Common myeloid progenitor, CD34-positive (primary cell): ENCODE measurements around the gene PSENEN. TPM values are rescaled to one million over a fixed set of nuclear protein-coding genes. Genes with fewer than 3 reads are reported as not detected.

ENCODE experiments used
- CTCF ChIA-PET: fragments of 350-600 bp; sonication (Branson Sonifier 250); formaldehyde crosslinking; loops from one replicate; lab custom pipeline; 2021; ENCODE audit warnings: antibody characterized with exemption; lab: Charles Lee
- POLR2A ChIA-PET: fragments of 350-600 bp; sonication (Branson Sonifier 250); formaldehyde crosslinking; loops from one replicate; lab custom pipeline; 2021; ENCODE audit warnings: antibody characterized with exemption; lab: Charles Lee
- DNase-seq, 3 donors: peaks; one replicate each; pipeline versions ENCODE4 v3.0.0 to v3.0.0-alpha.2; 2013
- H3K27ac ChIP-seq, 2 experiments: 1 replicate in 1 of 2; 2 replicates in 1 of 2; pipeline ENCODE4 v1.7.0; 2013; ENCODE audit warnings: inconsistent platforms in 2 of 2, low read length in 2 of 2, mild to moderate bottlenecking in 2 of 2, low read depth in 1 of 2, moderate library complexity in 1 of 2; ENCODE audit not compliant: severe bottlenecking in 2 of 2, insufficient read depth in 1 of 2, poor library complexity in 1 of 2
- H3K27me3 ChIP-seq, 5 experiments: replicated peaks in 2 of 5; 1 replicate in 3 of 5; 2 replicates in 2 of 5; pipeline versions ENCODE4 v1.6.1 to v1.7.0; 2013; ENCODE audit warnings: low read length in 4 of 5, mild to moderate bottlenecking in 2 of 5, moderate library complexity in 2 of 5, inconsistent platforms in 1 of 5; ENCODE audit not compliant: insufficient read depth in 5 of 5, control insufficient read depth in 4 of 5
- H3K36me3 ChIP-seq, 4 experiments: 1 replicate in 2 of 4; 2 replicates in 2 of 4; pipeline versions ENCODE4 v1.6.1 to v1.7.0; 2013; ENCODE audit warnings: low read length in 3 of 4, control low read depth in 1 of 4, mild to moderate bottlenecking in 1 of 4; ENCODE audit not compliant: control insufficient read depth in 4 of 4, insufficient read depth in 4 of 4
- H3K4me1 ChIP-seq, 4 experiments: 1 replicate in 3 of 4; 2 replicates in 1 of 4; pipeline versions ENCODE4 v1.6.1 to v1.7.1; 2013; ENCODE audit warnings: low read length in 3 of 4, mild to moderate bottlenecking in 3 of 4, control low read depth in 1 of 4, inconsistent platforms in 1 of 4, moderate library complexity in 1 of 4; ENCODE audit not compliant: control insufficient read depth in 4 of 4, insufficient read depth in 4 of 4; ENCODE audit errors: control extremely low read depth in 1 of 4
- H3K4me3 ChIP-seq, 7 experiments: 1 replicate in 4 of 7; 2 replicates in 3 of 7; pipeline versions ENCODE4 v1.5.1 to v1.7.0; 2013; ENCODE audit warnings: mild to moderate bottlenecking in 7 of 7, low read length in 6 of 7, moderate library complexity in 6 of 7, inconsistent platforms in 2 of 7, low read depth in 2 of 7, control low read depth in 1 of 7; ENCODE audit not compliant: insufficient read depth in 4 of 7, control insufficient read depth in 1 of 7; ENCODE audit errors: extremely low read depth in 1 of 7
- H3K9me3 ChIP-seq, 5 experiments: 1 replicate in 4 of 5; 2 replicates in 1 of 5; pipeline versions ENCODE4 v1.6.1 to v1.7.1; 2013; ENCODE audit warnings: low read length in 4 of 5, mild to moderate bottlenecking in 2 of 5, inconsistent platforms in 1 of 5, low read depth in 1 of 5, moderate library complexity in 1 of 5; ENCODE audit not compliant: control insufficient read depth in 4 of 5, insufficient read depth in 2 of 5; ENCODE audit errors: control extremely low read depth in 1 of 5
- WGBS: methylation state at CpG from one replicate; pipeline ENCODE4 v1.1.5; 2013; ENCODE audit not compliant: insufficient coverage; 5-methylcytosine and 5-hydroxymethylcytosine counted together
- polyA plus RNA-seq: library from polyadenylated mRNA; unstranded; fragments of 120-200 nt; gene quantifications from one replicate; pipeline ENCODE4 v1.2.1, GENCODE V29; 2013

PSENEN gene, protein sequence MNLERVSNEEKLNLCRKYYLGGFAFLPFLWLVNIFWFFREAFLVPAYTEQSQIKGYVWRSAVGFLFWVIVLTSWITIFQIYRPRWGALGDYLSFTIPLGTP
- polyA plus RNA-seq: 47.4 TPM

DNA sequence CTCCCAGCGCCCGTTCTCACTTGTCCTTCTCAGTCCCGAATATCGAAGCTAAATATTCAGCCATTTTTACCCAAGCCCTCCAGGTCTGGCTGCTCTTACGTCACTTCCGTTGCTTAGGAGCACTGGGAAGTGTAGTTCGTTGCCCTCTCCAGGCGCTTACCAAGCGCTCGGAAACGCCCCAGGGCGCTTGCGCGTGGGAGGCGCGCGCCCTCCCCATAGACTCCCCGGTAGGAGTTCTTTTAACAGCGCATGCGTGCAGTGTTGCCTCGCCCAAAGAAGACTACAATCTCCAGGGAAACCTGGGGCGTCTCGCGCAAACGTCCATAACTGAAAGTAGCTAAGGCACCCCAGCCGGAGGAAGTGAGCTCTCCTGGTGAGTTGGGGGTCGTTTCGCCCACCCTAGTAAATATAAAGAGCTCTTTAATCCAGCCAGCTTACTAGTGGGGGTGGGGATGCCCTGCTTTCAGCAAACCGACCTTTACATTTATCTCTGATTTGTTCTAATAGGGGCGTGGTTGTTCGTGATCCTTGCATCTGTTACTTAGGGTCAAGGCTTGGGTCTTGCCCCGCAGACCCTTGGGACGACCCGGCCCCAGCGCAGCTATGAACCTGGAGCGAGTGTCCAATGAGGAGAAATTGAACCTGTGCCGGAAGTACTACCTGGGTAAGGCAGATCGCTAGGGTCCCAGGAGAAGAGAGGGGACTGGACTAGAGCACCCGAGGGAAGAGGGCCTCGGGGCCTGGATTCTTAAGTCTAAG is at the start of gene PSENEN, which contains the start of gene U2AF1L4:
PSENEN (plus strand) TSS at position 324 of the 759 bp plus-strand sequence; CDS start at position 604, 280 bp downstream.
U2AF1L4 (minus strand) TSS at position 91 of the 759 bp plus-strand sequence; CDS start at position 64, 27 bp downstream.
- ChIA-PET POLR2A (interaction anchor here (1.1 kb wide), 1 partner anchor 27 kb away, joined by 4 read pairs; no protein-coding TSS in a partner anchor), CTCF (interaction anchor here (1.2 kb wide), 1 partner anchor 31 kb away, joined by 3 read pairs; no protein-coding TSS in a partner anchor)
- no peaks in the 10 kb centered on the region for H3K27me3 ChIP-seq
- no peaks in the 10 kb centered on the region for H3K36me3 ChIP-seq
- H3K9me3 ChIP-seq: no peaks in the 10 kb centered on the region
- H3K4me1 ChIP-seq: peaks cover 16 to 68% (median 61%) of the 10 kb centered on the region in 4 experiments
- peak within 1 kb of the TSS; percentile 46 to 96 (median 90) for H3K4me3 ChIP-seq
- DNase-seq: peak; percentile 99 to 100 (median 100)
- H3K27ac ChIP-seq: peak within 1 kb of the TSS; percentile 99 to 100
- WGBS: 0% methylated on average over 32 of the region's 40 CpGs

DNA sequence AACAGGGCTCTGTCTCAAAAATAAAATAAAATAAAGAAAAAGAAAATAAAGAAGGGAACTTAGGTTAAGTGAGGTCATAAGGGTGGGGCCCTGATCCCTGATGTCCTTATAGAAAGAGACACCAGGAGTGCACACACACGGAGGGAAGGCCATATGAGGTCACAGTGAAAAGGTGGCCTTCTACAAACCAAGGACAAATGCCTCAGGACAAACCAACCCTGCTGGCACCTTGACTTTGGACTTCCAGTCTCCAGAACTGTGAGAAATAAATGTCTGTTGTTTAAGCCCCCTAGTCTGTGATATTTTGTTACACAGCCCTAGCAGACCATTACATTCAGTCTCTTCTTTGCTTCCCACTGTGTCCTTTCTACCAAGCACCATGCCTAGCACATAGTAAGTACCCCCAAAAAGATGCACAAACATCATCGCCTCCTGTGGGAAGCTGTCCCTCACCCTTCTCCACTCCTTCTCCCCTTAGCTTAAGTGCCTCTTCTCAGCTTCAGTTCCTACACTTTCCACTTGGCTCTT is 49.5 kb upstream of the PSENEN start:
- Histone ChIP-seq H3K27ac (no peak overlapping the region), H3K27me3 (peaks cover 0 to 6% (median 0%) of the 10 kb centered on the region in 5 experiments), H3K4me1 (no peaks in the 10 kb centered on the region), H3K9me3 (no peaks in the 10 kb centered on the region), H3K4me3 (no peak overlapping the region), H3K36me3 (no peaks in the 10 kb centered on the region)
- CTCF ChIA-PET: interaction anchor here (1.8 to 5.3 kb wide), 2 partner anchors 16 to 124 kb away, joined by 10 to 43 read pairs; no protein-coding TSS in a partner anchor
- WGBS: 90% methylated on average over 1 of the region's 2 CpGs
- no peak for DNase-seq
- POLR2A ChIA-PET: interaction anchor here (0.6 kb wide), 1 partner anchor 235 kb away, joined by 3 read pairs; no protein-coding TSS in a partner anchor

DNA sequence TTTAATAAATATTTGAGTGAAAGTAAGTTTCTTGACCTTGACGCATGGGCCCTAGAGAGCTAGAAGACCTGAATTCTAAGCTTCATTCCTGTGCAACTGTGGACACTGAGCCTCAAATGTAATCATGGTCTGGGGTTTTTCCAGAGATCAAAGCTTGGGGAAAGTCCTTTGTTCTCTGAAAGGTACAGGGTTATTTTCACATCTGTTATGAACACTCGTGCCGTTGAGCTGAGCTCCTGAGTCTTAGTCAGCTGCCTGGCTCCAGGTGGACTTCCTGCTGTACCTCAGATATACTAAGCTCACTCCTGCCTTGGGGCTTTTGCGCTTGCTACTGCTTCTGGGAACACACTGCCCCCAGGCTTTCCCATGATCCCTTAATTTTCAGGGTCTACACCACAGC is 48.6 kb upstream of the PSENEN start:
- H3K4me3 ChIP-seq: no peak overlapping the region
- ChIA-PET POLR2A (interaction anchor here (0.6 kb wide), 1 partner anchor 234 kb away, joined by 3 read pairs; no protein-coding TSS in a partner anchor), CTCF (interaction anchor here (0.9 to 5.3 kb wide), 3 partner anchors 10 to 113 kb away, joined by 3 to 43 read pairs (median 3); no protein-coding TSS in a partner anchor)
- H3K36me3 ChIP-seq: no peaks in the 10 kb centered on the region
- no peak for DNase-seq
- H3K27ac ChIP-seq: no peak overlapping the region
- 94% methylated on average over 4 of the region's 4 CpGs for WGBS
- H3K27me3 ChIP-seq: peaks cover 0 to 9% (median 0%) of the 10 kb centered on the region in 5 experiments
- peaks cover 0 to 1% (median 0%) of the 10 kb centered on the region in 4 experiments for H3K4me1 ChIP-seq
- H3K9me3 ChIP-seq: no peaks in the 10 kb centered on the region

DNA sequence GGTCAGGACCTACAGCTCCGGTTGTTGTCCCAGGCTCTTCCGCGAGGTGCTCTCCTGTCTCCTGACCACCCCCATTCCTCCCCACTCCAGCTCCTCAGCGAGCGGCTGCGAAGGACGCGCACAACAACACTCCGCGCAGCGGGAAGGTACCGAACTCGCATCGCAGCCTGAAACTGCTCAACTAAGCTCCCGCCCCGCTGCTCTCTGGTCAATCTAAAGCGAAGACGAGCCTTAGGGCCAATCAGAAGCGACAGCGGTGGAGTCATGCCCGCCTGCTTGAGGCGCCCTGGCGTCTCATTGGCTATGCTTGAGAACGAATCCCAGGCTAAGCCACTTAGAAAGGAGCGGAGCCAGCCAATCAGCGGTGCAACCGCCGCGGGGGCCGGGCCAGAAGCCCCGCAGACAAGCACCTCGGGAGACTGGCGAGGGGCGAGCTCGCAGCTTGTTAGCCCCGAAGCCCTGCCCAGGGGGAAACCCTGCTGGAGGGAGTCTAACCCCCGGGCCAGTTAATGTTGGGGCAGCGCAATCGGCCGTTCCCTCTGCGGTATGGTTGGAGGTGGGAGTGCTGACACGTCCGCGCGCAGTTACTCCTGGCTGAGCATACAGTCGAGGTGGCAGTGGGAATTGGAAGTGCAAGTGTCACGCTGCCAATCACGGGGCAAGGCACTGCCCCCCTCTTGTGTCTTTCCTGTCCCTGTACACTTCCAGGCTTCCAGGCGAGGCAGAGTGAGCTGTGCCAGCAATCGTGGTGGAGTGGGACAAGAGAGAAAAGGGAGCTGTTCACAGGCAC is 43.0 kb upstream of the PSENEN start:
- Histone ChIP-seq H3K9me3 (no peaks in the 10 kb centered on the region), H3K4me3 (peak overlapping the region; percentile 15 to 83 (median 69)), H3K27ac (no peak overlapping the region), H3K27me3 (peaks cover 0 to 18% (median 5%) of the 10 kb centered on the region in 5 experiments), H3K36me3 (no peaks in the 10 kb centered on the region), H3K4me1 (peaks cover 0 to 12% (median 10%) of the 10 kb centered on the region in 4 experiments)
- CTCF ChIA-PET: interaction anchor here (0.6 to 2.6 kb wide), 9 partner anchors 8 to 638 kb away, joined by 3 to 10 read pairs (median 5); no protein-coding TSS in a partner anchor
- POLR2A ChIA-PET: interaction anchor here (0.5 kb wide), 1 partner anchor 118 kb away, joined by 3 read pairs; no protein-coding TSS in a partner anchor
- under 1% methylated on average over 31 of the region's 50 CpGs for WGBS
- DNase-seq: peak; percentile 97 to 99 (median 98)

DNA sequence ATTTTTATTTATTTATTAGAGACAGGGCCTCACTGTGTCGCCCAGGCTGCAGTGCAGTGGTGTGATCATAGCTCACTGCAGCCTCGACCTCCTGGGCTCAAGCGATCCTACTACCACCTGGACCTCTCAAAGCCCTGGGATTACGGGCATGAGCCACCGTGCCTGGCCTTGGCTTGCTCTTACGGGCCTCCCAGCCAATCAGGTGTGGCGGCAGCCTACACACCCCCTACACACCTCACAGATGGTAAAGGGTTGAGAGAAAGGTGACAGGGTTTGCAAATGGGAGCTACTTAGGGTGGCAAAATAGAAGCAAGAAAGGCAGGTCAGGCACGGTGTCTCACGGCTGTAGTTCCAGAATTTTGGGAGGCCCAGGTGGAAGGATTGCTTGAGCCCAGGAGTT is 42.1 kb upstream of the PSENEN start:
- CTCF ChIA-PET: interaction anchor here (1.0 to 2.6 kb wide), 5 partner anchors 9 to 116 kb away, joined by 3 to 10 read pairs (median 6); no protein-coding TSS in a partner anchor
- WGBS: 48% methylated on average over 5 of the region's 9 CpGs
- no peak overlapping the region for H3K27ac ChIP-seq
- H3K36me3 ChIP-seq: no peaks in the 10 kb centered on the region
- peaks cover 0 to 12% (median 10%) of the 10 kb centered on the region in 4 experiments for H3K4me1 ChIP-seq
- POLR2A ChIA-PET: no interaction called here
- DNase-seq: no peak
- H3K4me3 ChIP-seq: no peak overlapping the region
- H3K27me3 ChIP-seq: peaks cover 0 to 18% (median 5%) of the 10 kb centered on the region in 5 experiments
- H3K9me3 ChIP-seq: no peaks in the 10 kb centered on the region

DNA sequence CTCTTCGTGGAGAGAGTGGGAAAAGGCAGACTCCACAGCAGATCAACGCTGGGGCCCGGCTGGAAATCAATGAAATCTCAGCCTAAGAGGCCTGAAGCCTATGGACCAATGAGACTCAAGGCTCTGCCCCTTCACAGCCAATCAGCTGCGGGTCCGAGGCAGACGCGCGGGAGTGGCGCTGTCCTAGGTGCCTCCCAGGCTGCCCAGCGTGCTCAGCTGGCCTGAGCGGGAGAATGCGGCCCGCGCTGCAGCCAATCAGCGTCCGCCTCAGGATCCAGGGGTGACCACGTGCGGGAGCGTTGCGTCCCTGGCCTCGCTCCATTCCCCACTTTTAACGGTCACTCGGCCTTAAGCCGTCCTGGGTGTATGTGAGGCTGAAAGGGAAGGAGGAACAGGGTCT is 41.2 kb upstream of the PSENEN start, which contains the start of gene ZBTB32:
ZBTB32 (plus strand) TSS at position 341 of the 400 bp plus-strand sequence. CDS start 10,069 bp downstream, outside the sequence.
- Histone ChIP-seq H3K9me3 (no peaks in the 10 kb centered on the region), H3K4me3 (no peak within 1 kb of the TSS), H3K4me1 (peaks cover 0 to 12% (median 10%) of the 10 kb centered on the region in 4 experiments), H3K36me3 (no peaks in the 10 kb centered on the region), H3K27ac (no peak within 1 kb of the TSS), H3K27me3 (peaks cover 0 to 18% (median 5%) of the 10 kb centered on the region in 5 experiments)
- DNase-seq: peak in 2 of 3 donors; percentile 66 to 68
- POLR2A ChIA-PET: no interaction called here
- CTCF ChIA-PET: interaction anchor here (1.9 to 2.6 kb wide), 2 partner anchors 9 to 11 kb away, joined by 6 read pairs; no protein-coding TSS in a partner anchor
- WGBS: 43% methylated on average over 24 of the region's 24 CpGs
